K562 (cell line): ENCODE measurements around the gene PAIP2. TPM values are rescaled to one million over a fixed set of nuclear protein-coding genes. Genes with fewer than 3 reads are reported as not detected.

Experiments
- FUS ChIP-seq: fragments of 200-400 bp; formaldehyde crosslinking; optimal IDR thresholded peaks from 2 replicates; pipeline ENCODE3; 2017; ENCODE audit warnings: low read depth, low read length
- GATA2 ChIP-seq: sonication (generic); formaldehyde crosslinking; IDR thresholded peaks from 2 replicates; pipeline ENCODE4 v1.4.0; 2020; ENCODE audit warnings: mild to moderate bottlenecking, missing genetic modification reagents
- GATAD2B ChIP-seq: fragments of 450-650 bp; IDR thresholded peaks from 2 replicates; pipeline ENCODE4 v1.6.1; 2017; ENCODE audit warnings: mild to moderate bottlenecking, borderline replicate concordance
- GTF2E2 ChIP-seq: fragments of 200-800 bp; sonication (Bioruptor generic); IDR thresholded peaks from 2 replicates; pipeline ENCODE4 v1.6.1; 2016; ENCODE audit warnings: missing genetic modification characterization, missing compliant biosample characterization
- NFE2 ChIP-seq: IDR thresholded peaks from 2 replicates; pipeline ENCODE4 v1.6.1; 2014; ENCODE audit warnings: antibody characterized with exemption, low read depth
- NR2F6 ChIP-seq: fragments of 450-650 bp; formaldehyde crosslinking; IDR thresholded peaks from 2 replicates; pipeline ENCODE4 v1.4.0; 2020; ENCODE audit warnings: mild to moderate bottlenecking
- POU5F1 ChIP-seq: fragments of 150-350 bp; IDR thresholded peaks from 2 replicates; pipeline ENCODE4 v1.6.1; 2014; ENCODE audit warnings: borderline replicate concordance, low read length, low read depth, mild to moderate bottlenecking; ENCODE audit not compliant: partially characterized antibody
- ZNF41 ChIP-seq: fragments of 250-450 bp; sonication (Bioruptor Pico); conservative IDR thresholded peaks from 2 replicates; pipeline ENCODE4 v1.4.0; 2020; ENCODE audit warnings: mild to moderate bottlenecking
- ZNF561 ChIP-seq: fragments of 450-650 bp; formaldehyde crosslinking; conservative IDR thresholded peaks from 2 replicates; pipeline ENCODE4 v1.4.0; 2020; ENCODE audit warnings: mild to moderate bottlenecking, moderate library complexity
- polyA plus RNA-seq, 8 experiments: library from polyadenylated mRNA; depleted of rRNA in 4 of 8; stranded (reverse) in 5 of 8; unstranded in 3 of 8; fragments of >200 nt; fragmentation: Nextera tagmentation in 2 of 8; fragmentation: Illumina TruSeq in 1 of 8; extraction: Ambion mirVana in 2 of 8; extraction: Trizol in 1 of 8; gene quantifications; 2 replicates each; pipeline versions ENCODE4 v1.2.1 to v1.2.3, GENCODE V29; 2011 to 2014; ENCODE audit warnings: inconsistent platforms in 1 of 8, missing spikeins in 1 of 8
- total RNA-seq, 7 experiments: library from RNA; depleted of rRNA in 6 of 7; stranded (reverse); fragments of >200 nt in 6 of 7; fragmentation: Illumina TruSeq in 2 of 7; extraction: Trizol in 2 of 7; gene quantifications; 2 replicates each; pipeline versions ENCODE4 v1.2.1 to v1.2.3, GENCODE V29; 2011 to 2021; ENCODE audit warnings: low replicate concordance in 1 of 7
- TF ChIP-seq, protein P1 (sequence below), 2 experiments: fragments of 450-650 bp; formaldehyde crosslinking in 1 of 2; IDR thresholded peaks; 2 replicates each; pipeline versions ENCODE4 v1.4.0 to v1.6.1; 2014 to 2020; ENCODE audit warnings: mild to moderate bottlenecking in 2 of 2, borderline replicate concordance in 1 of 2, low read depth in 1 of 2
- TF ChIP-seq, protein P2 (sequence below), 2 experiments: IDR thresholded peaks; 2 replicates each; pipeline ENCODE4 v1.6.1; 2011; ENCODE audit warnings: borderline replicate concordance in 1 of 2, control low read depth in 1 of 2, low read depth in 1 of 2, low read length in 1 of 2, mild to moderate bottlenecking in 1 of 2, mixed read lengths in 1 of 2, moderate library complexity in 1 of 2; ENCODE audit not compliant: insufficient read depth in 1 of 2, insufficient read length in 1 of 2, poor library complexity in 1 of 2, severe bottlenecking in 1 of 2; ENCODE audit errors: extremely low read depth in 1 of 2
- TF ChIP-seq, protein P3 (sequence below): fragments of 250-450 bp; sonication (Bioruptor Pico); IDR thresholded peaks from 2 replicates; pipeline ENCODE4 v1.6.1; 2021; ENCODE audit warnings: mild to moderate bottlenecking
- TF ChIP-seq, protein P4 (sequence below): sonication (generic); formaldehyde crosslinking; IDR thresholded peaks from 2 replicates; pipeline ENCODE4 v1.8.1; 2023; ENCODE audit warnings: mild to moderate bottlenecking, missing genetic modification reagents

PAIP2 gene
- total and polyA plus RNA-seq, 9 of the 15 experiments (the other 6 are each of a cell fraction or from before 2014, with no cell fraction given): 78.3 to 187 (median 128) TPM

DNA sequence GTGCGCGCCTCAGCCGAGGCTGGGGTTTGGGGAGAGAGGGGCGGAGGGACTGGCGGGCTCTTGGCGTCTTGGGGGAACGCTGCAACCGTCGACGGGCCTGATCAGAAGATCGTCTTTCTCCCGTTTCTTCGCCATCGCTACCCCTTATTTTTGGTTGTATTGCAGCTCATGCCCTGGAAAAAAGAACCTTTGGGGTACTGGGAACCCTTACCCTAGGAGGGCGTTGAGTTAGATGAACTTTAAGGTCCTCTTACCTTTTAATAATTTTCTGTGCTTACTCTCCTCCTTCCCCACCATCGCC is 719 bp downstream of the PAIP2 start (continued):
- TF ChIP-seq, protein P1, sequence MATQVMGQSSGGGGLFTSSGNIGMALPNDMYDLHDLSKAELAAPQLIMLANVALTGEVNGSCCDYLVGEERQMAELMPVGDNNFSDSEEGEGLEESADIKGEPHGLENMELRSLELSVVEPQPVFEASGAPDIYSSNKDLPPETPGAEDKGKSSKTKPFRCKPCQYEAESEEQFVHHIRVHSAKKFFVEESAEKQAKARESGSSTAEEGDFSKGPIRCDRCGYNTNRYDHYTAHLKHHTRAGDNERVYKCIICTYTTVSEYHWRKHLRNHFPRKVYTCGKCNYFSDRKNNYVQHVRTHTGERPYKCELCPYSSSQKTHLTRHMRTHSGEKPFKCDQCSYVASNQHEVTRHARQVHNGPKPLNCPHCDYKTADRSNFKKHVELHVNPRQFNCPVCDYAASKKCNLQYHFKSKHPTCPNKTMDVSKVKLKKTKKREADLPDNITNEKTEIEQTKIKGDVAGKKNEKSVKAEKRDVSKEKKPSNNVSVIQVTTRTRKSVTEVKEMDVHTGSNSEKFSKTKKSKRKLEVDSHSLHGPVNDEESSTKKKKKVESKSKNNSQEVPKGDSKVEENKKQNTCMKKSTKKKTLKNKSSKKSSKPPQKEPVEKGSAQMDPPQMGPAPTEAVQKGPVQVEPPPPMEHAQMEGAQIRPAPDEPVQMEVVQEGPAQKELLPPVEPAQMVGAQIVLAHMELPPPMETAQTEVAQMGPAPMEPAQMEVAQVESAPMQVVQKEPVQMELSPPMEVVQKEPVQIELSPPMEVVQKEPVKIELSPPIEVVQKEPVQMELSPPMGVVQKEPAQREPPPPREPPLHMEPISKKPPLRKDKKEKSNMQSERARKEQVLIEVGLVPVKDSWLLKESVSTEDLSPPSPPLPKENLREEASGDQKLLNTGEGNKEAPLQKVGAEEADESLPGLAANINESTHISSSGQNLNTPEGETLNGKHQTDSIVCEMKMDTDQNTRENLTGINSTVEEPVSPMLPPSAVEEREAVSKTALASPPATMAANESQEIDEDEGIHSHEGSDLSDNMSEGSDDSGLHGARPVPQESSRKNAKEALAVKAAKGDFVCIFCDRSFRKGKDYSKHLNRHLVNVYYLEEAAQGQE (IDR thresholded peaks at IDR 0.05; ENCODE audit: borderline replicate concordance): no peak
- TF ChIP-seq, protein P1 (CRISPR knock-in tag; IDR thresholded peaks at IDR 0.05; ENCODE audit: low read depth): no peak
- TF ChIP-seq NFE2: no peak
- TF ChIP-seq, protein P2, sequence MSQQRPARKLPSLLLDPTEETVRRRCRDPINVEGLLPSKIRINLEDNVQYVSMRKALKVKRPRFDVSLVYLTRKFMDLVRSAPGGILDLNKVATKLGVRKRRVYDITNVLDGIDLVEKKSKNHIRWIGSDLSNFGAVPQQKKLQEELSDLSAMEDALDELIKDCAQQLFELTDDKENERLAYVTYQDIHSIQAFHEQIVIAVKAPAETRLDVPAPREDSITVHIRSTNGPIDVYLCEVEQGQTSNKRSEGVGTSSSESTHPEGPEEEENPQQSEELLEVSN (IDR thresholded peaks at IDR 0.05; ENCODE audit: borderline replicate concordance in 1 of 2, extremely low read depth in 1 of 2, insufficient read depth in 1 of 2, insufficient read length in 1 of 2, low read depth in 1 of 2, low read length in 1 of 2, poor library complexity in 1 of 2, severe bottlenecking in 1 of 2): peak in 1 of 2 experiments; percentile 75
- no peak for TF ChIP-seq GATAD2B
- no peak for TF ChIP-seq GATA2 (CRISPR knock-in tag)
- TF ChIP-seq, protein P3, sequence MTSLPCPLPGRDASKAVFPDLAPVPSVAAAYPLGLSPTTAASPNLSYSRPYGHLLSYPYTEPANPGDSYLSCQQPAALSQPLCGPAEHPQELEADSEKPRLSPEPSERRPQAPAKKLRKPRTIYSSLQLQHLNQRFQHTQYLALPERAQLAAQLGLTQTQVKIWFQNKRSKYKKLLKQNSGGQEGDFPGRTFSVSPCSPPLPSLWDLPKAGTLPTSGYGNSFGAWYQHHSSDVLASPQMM (CRISPR knock-in tag): no peak
- TF ChIP-seq ZNF41 (CRISPR knock-in tag): no peak
- TF ChIP-seq POU5F1: peak; percentile 59
- TF ChIP-seq, protein P4, sequence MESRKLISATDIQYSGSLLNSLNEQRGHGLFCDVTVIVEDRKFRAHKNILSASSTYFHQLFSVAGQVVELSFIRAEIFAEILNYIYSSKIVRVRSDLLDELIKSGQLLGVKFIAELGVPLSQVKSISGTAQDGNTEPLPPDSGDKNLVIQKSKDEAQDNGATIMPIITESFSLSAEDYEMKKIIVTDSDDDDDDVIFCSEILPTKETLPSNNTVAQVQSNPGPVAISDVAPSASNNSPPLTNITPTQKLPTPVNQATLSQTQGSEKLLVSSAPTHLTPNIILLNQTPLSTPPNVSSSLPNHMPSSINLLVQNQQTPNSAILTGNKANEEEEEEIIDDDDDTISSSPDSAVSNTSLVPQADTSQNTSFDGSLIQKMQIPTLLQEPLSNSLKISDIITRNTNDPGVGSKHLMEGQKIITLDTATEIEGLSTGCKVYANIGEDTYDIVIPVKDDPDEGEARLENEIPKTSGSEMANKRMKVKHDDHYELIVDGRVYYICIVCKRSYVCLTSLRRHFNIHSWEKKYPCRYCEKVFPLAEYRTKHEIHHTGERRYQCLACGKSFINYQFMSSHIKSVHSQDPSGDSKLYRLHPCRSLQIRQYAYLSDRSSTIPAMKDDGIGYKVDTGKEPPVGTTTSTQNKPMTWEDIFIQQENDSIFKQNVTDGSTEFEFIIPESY (CRISPR knock-in tag): no peak
- no peak for TF ChIP-seq FUS
- no peak for TF ChIP-seq ZNF561 (CRISPR knock-in tag)
- TF ChIP-seq NR2F6 (CRISPR knock-in tag): no peak
- TF ChIP-seq GTF2E2: peak; percentile 21; the same call in 1 of the 2 replicates
